Eye (tissue), 1 donor: Measurements from ENCODE around the gene CLIP2.
"Not testable (repeated sequence)": the region's sequence is repeated elsewhere in the genome, so short reads cannot be mapped to it uniquely, and the experiment has no call there.

Source experiments
- DNase-seq: peaks from one replicate; pipeline ENCODE4 v3.0.0-alpha.2; 2015

Gene CLIP2

DNA sequence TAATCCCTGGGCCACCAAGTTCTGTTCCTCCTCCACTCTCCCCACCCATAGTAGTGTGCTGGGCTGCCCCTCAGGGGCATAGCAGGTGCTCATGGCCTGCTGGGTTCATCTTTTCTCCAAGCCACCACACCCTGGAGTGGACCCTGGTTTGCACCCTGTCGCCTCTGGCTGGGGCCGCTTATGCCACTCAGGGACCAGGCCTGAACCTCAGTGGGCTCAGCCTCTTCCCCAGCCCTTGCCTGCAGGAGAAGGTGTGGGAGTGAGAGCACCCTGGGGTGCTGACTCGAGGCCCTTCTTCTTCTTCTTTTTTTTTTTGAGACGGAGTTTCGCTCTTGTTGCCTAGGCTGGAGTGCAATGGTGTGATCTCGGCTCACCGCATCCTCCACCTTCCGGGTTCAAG is 10.2 kb downstream of the CLIP2 start:
- DNase-seq = no peak

DNA sequence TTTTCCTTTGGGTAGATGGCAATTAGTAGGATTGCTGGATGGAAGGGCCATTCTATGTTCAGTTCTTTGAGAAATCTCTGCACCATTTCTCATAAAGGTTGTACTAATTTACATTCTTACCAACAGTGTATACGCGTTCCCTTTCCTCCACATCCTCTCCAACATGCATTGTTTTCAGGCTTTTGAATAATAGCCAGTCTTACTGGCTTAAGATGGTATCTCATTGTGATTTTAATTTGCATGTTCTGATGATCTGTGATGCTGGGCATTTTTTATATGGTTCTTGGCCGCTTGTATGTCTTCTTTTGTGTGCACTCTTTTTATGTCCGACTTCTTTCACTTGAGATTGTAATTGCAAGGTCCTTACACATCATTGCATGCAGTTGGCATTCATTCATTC is 11.7 kb downstream of the CLIP2 start:
- no peak for DNase-seq

DNA sequence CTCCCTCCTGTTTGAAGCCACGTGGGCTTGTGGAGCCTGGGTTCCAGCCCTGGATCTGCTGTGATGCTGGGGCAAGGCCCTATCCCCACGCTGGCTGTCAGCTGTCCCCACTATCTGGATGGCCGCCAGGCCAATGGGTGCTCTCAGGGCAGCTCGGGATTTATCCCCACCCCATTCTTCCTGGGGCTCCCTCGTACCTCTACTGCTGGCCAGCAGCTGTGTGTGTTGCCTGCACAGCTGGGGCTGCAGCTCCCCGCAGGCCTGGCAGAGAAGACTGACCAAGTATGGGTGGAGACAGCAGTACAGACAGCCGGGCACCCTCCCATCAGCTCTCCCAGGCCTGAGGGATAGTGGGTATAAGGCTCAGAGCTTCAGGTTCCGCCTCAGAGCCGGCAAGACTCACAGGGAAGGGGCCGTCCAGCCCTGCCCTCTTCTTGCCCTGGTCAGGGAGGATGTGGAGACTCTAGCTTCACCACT is 13.6 kb downstream of the CLIP2 start:
- no peak for DNase-seq

DNA sequence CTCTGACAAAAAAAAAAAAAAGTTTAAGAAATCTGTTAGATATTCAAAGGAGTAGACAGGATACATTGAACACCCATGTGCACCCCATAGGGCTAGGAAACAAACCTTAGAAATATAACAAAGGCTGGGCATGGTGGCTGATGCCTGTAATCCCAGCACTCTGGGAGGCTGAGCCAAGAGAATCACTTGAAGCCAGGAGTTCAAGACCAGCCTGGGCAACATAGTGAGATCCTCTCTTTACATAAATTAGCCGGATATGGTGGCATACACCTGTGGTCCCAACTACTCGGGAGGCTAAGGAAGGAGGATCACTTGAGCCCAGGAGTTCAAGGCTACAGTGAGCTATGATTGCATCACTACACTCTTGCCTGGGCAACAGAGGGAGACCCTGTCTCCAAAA is 15.3 kb downstream of the CLIP2 start:
- DNase-seq = no peak

DNA sequence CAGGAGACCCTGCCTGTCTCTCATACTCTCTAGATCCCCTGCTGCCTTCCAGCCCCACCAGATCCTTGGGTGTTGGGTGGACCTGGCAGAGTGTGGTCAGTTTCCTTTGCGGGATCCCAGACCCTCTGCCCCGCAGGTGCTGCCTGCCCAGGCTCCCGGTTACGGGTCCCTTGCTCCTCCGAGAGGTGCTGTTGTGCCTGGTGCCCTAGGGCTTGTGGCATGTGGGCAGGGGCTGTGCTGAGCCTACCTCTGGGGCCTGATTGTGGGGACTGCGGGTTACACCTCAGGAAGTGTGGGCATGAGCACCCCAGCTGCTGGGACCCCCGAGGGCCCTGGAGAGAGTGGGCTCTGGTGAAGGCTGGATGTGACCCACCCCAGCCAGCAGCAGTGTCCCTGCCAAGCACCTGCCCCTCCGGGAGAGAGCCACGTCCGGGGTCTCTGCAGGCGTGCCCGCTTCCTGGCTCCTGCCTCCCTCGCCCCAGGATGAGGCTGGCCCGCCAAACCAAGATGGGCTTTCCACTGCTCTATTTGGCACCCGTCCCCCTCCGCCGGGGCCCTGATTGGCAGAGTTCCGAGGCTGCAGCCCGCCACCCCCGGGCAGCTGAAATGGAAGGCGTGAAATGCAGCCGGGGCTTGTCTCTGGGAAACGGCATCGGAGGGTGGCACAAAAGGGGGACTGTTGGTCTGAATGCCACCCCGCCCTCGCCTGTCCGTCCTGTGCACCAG is 17.0 kb downstream of the CLIP2 start:
- no peak for DNase-seq

DNA sequence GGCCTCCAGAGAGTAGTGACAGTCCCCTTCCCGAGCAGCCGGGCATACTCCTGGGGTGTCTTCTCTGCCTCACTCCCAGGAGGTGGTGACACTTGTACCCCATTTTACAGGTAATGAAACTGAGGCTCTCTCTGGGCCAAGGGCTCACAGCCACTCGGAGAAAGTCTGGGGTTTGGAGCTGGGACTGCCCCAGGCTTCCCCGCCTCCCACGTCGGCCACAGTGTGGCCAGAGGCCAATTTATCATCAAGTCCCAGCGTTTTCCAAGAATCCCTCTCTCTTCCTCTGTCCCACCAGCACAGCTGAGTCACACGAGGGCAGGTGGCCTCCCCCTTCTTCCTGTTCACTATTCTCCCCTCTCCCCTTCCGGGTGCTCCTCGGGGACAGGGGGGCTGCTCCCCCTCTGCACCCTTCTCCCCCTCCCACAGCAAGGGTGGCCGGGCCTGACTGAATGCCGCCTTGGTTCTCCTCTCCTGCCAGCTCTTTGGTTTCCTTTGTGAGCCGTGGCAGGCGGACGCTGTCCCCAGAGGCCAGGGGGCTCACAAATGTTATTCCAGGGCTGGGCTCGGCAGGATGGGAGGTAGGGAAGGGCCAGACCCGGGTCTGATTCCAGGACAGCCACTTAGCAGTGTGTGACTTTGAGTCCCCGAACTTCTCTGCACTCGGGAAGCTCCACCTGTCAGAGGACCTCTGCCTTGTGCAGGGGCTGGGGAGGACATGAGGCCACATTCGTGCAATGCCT is 17.7 kb downstream of the CLIP2 start:
- peak; percentile 38 for DNase-seq

DNA sequence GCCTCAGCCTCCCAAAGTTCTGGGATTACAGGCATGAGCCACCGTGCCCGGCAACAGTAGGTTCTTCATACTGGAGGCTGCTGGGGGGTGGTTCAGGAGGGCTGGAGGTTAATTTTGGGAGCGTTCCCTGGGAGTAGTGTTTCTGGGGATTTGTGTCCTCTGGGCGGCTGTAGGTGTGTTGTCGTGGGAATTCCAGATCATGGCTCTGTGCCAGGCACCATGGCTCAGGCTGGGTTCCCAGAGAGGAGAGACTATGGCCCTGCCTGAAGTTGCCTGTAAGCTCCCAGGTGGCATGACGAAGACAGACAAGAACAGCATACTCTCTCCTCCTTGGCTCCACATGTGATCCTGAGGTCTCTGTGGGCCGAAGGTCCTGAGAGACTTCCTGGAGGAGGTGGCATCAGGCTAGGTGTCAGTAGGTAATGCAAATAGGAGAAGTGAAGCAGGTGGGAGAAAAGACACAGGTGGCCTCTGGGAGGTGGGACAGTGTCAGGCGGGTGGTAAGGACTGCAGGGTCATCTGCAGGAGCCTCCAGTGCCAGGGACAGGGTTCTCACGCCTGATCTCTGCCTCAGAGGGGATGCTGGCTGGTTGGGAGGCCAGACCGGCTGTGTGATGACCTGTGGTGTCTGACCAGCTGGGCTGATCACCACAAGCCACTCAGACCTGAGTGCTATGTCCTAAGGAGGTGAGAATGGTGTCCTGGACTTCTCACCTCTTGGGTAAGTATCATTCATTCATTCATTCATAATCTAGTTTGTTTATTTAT is 18.7 kb downstream of the CLIP2 start:
- no peak for DNase-seq

DNA sequence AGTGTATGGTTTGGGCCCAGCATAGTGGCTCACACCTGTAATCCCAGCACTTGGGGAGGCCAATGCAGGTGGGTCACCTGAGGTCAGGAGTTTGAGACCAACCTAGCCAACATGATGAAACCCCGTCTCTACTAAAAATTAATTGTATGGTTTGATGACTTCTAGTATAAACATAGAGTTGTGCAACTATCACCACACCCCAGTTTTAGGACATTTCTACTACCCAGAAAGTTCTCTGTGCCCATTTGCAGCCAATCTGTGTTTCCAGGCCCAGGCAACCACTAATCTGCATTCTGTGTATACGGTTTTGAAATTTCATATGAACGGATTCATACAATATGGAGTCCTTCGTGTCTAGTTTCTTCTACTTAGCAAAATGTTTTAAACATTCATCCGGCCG is 20.0 kb downstream of the CLIP2 start:
- DNase-seq = no peak

DNA sequence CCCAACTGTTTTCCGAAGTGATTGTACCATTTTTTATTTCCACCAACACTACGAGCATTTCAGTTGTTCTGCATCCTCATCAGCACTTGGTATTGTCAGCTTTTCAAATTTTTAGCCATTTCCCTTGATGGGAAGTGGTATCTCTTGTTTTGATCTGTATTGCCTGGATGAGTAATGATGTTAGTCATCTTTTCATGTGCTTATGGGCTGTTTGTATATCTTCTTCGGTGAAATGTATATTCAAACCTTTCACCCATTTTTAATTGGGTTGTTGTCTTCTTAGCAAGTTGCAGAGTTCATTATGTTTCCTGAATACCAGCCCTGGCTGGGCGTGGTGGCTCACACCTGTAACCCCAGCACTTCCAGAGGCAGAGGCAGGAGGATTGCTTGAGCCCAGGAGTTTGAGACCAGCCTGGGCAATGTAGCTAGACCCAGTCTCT is 22.1 kb downstream of the CLIP2 start:
- no peak for DNase-seq

DNA sequence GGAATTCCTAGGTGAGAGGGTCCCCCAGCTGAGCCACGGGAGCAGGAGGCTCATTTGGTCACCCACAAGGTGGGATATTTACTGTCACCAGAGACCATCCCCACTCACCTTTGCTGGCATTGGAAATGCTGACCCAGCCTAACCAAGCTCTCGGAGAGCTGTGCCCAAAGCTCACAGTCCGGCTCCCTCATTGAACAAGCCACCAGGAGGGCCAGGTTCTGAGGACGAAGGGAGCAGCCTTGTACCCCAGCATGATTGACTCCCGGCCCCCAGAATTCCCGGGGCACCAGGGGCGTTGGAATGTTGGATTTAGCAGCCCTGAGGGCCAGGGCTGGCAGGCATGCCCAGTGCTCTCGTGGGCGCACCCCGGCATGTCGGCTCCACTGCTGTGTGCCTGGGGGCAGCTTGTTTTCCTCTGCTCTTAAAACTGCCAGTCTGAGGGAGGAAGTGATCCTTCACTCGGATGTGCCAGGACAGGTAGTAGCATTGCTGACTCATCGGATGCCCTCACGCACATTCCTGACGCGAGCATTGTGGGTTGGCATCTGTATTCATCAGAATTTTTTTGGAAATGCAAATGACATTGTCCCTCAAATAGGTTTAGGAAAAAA is 23.3 kb downstream of the CLIP2 start:
- DNase-seq = peak; percentile 18

DNA sequence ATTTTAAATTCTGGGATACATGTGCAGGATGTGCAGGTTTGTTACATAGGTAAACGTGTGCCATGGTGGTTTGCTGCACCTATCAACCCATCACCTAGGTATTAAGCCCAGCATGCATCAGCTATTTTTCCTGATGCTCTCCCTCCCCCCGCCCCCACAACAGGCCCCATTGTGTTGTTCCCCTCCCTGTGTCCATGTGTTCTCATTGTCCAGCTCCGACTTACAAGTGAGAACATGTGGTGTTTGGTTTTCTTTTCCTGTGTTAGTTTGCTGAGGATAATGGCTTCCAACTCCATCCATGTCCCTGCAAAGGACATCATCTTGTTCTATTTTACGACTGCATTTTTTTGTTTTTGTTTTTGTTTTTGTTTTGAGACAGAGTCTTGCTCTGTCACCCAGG is 26.7 kb downstream of the CLIP2 start:
- DNase-seq = not testable (repeated sequence)

DNA sequence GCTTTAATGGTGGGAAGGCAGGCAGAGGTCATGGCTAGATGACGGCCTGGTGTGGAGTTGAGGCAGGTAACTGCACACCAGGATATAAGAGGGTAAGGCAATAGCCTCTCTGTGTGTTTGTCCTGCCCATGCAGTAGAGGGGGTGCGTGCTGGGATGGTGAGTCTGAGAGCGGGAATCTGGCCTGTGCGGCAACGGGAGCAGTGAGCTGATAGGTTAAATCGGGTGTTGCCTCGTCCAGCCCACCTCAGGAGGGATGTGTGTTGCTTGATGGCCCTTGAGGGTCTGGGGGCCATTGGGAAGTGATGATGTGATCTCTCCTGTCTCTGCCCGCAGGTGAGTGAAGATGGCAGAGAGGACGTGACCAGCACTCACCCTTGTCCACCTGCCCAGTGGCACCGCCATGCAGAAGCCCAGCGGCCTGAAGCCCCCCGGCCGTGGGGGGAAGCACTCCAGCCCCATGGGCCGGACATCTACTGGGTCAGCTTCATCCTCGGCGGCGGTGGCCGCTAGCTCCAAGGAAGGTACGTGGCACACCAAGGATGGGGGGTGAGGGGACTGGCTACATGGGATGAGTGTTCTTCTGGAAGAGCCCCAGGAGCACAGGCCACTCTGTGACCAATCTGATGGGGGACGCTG is 28.1 kb downstream of the CLIP2 start:
- no peak for DNase-seq

DNA sequence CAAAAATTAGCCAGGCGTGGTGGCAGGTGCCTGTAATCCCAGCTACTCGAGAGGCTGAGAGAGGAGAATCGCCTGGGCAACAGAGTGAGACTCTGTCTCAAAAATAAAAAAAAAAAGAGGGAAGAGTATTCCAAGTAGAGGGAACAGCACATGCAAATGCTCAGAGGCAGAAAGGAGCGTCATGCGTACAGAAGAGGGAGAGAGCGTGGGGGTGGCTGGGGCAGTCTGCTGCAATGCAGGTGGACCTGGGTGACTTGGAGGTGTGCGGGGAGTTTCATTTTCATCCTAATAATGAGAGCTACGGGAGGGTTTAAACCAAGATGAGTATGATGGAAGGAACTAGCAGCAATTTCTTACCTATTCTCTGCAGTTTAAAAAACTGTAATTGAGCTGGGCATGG is 28.8 kb downstream of the CLIP2 start:
- no peak for DNase-seq

DNA sequence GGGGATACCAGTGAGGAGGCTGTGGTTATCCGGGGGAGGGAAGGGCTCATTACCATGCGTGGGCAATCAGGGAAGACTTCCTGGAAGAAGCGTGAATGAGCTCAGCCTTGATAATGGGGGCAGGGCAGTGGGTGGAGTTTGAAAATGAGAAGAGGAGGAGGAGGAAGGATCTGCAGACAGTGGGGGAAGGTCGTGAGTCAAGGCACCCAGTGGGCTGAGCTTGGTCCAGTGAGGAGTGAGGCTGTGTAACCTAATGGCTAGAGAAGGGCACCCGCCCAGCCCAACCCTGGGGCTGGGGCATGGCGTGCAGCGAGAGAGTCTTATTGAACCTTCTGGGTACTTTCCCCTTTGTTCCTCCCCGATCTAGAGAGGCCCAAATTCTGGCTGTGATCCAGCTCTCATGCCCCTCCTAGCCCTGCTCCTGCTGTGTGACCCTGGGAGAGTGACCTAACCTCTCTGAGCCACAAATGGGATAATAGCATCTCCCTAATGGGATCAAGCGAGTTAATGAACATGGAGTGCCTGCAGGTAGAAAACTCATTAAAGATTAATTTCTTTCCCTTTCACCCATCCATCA is 31.5 kb downstream of the CLIP2 start:
- DNase-seq = no peak

DNA sequence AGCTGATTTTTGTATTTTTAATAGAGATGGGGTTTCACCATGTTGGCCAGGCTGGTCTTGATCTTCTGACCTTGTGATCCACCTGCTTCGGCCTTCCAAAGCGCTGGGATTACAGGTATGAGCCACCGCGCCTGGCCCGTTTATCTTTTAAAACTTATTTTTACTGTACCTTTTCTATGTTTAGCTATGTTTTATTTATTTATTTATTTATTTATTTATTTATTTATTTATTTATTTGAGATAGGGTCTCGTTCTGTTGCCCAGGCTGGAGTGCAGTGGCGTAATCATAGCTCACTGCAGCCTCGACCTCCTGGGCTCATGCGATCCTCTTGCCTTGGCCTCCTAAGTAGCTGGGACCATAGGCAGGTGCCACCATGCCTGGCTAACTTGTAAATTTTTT is 33.7 kb downstream of the CLIP2 start:
- DNase-seq = not testable (repeated sequence)

DNA sequence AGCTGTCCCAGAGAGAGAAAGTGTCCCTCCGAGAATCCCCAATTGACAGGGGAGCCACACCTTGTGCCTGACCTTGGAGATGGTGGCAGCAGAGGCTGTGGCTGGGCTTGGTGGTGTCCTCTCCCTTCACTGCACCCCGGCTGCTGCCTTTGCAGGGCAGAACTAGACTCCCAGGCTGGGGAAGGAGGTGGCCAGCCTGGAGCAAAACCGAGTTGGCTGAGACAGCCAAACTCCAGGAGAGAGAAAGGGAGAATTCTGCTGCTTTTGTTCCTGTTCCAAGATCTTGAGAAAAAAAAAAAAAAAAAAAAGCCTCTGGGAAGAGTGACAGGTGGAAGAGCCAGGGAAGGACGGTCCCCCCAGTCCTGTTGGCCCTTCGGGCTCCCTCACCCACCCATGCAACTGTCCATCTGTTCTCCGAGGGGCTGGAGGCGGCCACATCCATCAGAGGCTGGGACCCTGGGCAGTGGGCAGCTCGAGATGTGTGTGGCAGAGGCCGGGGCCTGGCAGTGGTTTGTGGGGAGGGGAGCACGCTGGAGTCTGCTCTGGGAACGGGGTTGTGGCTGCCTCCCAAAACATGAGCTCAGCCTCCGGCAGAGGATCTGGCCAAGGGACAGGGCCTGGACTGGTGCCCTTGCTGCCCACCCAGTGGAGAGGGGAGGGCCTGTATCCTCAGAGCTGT is 35.5 kb downstream of the CLIP2 start:
- no peak for DNase-seq

DNA sequence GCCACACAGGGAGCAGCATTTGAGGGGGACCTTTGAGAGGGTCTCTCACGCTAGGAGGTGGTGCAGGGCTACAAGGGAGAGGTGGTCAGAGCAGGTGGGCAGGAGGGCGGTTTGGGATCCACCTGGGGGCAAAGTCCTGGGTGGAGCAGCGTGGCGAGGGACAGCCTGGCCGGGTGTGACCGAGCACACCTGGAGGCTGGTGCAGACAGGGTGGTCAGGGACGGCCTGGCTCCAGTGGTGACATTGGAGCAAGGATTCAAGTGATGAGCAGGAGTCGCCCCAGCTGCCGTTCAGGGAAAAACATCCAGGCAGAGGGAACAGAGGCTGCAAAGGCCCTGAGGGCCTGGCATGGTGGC is 36.0 kb downstream of the CLIP2 start:
- DNase-seq = no peak

DNA sequence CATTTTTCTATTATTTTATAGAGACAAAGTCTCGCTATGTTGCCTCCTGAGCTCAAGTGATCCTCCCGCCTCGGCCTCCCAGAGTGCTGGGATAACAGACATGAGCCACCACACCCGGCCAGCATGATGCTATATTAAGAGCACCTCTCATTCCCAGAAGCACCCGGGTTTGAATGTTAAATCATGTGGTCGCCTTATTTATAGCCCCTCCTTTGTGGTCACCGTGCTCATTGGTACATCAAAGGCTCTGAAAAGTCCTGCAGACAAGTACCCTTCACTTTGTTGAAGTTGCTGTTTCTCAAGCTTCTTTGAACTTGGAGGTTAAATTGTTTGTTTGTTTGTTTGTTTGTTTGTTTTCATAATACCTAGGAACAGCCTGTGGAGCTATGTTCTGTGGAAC is 40.0 kb downstream of the CLIP2 start:
- DNase-seq = no peak

DNA sequence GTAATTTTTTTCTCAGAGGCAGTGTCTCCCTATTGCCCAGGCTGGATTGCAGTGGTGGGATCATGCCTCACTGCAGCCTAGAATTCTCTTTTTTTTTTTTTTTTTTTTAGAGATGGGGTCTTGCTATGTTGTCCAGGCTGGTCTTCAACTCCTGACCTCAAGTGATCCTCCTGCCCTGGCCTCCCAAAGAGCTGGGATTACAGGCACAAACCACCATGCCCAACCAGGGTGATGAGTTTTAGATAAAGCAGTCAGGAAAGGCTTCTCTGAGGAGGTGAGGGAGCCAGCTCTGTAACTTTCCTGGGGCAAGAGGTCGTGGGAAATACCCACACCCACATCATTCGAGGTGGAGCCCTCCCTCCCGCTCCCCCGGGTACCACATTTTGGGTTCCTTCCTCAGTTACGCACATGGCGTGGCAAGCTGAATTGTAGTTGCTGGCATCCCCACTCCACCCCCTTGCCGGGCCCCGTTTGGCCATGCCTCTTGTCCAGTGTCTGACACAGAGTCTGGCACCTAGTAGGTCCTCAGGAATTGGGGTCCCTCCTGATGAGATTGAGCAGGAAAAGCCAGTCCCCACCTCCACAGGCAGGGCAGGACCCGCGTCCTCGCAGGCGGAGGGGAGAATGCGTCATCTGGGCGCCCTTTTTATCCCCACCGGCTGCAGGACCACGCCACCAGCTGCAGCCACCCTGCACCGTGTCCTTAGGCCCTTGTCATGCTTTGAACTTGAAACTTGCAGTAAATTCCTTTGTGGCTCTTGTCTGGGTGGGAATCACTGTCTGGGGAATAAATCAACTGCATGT is 43.4 kb downstream of the CLIP2 start:
- DNase-seq = no peak

DNA sequence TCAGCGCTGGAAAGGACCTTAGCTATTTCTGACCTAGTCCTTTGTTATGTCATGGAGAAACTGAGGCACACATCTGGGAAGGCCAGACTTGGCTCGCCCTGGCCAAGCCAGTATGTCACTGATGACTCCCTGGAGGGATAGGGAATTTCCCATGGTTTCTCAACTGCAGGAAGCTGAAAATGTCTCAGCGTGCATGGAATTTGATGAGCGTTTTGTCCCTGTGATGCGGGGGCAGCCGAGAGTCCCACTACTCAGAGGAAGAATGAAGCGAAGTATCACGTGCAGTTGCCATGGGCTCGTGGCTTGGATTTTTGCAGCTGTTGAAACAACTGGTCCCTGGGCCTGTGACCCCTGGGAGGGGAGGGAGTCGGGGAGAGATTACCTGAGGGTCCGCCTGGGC is 44.8 kb downstream of the CLIP2 start:
- no peak for DNase-seq

DNA sequence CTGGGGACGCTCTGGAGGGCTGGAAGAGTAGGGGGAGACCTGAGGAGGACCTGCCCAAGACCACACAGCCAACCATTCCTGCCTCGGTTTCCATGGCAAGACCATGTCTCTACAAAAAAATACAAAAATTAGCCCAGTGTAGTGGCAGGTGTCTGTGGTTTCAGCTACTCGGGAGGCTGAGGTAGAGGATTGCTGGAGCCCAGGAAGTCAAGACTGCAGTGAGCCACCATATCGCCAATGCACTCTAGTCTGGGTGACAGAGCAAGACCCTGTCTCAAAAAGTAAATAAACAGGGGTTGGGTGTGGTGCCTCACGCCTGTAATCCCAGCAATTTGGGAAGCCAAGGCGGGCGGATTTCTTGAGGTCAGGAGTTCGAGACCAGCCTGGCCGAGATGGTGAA is 48.7 kb downstream of the CLIP2 start:
- no peak for DNase-seq
